GM12872 (cell line): Measurements from ENCODE around the gene SHTN1.

ENCODE experiments used
- TF ChIP-seq, protein P1 (sequence below): IDR thresholded peaks from 3 replicates; pipeline ENCODE4 v1.5.1; 2011; ENCODE audit warnings: low read depth, mild to moderate bottlenecking, low read length, moderate library complexity; ENCODE audit not compliant: insufficient read depth

Gene SHTN1

DNA sequence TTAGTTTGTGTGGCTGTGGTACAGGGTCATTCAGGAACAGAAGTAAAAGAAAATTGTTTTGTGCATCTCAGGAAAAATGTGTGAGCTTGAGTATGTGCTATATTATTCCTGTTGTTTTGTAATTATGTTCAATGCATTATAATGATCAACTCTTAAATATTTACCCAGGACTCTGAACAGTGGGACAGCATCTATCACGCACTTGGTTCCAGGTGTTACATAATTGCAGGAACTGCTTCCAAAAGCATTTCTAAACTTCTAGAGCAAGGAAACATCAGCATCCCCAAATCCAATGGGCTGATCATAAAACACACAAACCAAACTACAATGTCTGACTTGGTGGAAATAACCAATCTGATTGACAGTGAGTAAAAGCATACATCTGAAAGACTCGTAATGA is 129.1 kb downstream of the SHTN1 start:
- TF ChIP-seq, protein P1, sequence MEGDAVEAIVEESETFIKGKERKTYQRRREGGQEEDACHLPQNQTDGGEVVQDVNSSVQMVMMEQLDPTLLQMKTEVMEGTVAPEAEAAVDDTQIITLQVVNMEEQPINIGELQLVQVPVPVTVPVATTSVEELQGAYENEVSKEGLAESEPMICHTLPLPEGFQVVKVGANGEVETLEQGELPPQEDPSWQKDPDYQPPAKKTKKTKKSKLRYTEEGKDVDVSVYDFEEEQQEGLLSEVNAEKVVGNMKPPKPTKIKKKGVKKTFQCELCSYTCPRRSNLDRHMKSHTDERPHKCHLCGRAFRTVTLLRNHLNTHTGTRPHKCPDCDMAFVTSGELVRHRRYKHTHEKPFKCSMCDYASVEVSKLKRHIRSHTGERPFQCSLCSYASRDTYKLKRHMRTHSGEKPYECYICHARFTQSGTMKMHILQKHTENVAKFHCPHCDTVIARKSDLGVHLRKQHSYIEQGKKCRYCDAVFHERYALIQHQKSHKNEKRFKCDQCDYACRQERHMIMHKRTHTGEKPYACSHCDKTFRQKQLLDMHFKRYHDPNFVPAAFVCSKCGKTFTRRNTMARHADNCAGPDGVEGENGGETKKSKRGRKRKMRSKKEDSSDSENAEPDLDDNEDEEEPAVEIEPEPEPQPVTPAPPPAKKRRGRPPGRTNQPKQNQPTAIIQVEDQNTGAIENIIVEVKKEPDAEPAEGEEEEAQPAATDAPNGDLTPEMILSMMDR: no peak

DNA sequence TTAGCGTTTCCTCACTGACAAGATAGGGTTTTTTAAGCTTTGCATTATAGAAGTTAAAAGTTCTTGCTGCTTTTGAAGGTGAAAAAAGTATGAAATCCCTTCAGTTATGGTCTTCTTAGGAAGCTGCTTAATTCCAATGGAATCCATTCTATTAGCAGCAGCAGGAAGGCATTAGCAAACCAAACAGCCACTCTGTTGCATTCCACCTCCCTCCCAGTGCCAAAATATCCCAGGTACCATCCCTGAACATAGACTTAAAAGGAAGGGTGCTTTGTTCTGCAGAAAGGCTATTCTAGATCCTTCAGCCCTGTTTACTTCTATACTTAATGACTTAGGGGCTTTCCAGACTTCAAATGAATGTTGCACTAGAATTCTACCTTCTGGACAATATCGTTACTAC is 131.9 kb downstream of the SHTN1 start:
- TF ChIP-seq, protein P1: no peak

DNA sequence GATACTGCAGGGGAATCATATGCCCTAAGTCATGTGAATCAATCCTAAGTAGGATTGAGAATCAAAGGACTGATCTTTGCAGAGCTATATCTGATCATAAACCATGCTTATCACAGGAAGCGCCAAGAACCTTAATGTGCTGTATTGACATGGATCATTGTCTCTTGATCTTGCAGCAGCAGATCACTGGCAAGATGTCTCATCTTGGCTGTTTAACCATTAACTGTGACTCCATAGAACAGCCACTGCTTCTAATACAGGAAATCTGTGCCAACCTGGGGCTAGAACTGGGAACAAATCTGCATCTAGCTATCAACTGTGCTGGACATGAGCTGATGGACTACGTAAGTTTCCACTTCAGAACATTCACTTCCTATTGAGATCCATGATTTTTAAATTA is 134.0 kb downstream of the SHTN1 start:
- TF ChIP-seq, protein P1: no peak

DNA sequence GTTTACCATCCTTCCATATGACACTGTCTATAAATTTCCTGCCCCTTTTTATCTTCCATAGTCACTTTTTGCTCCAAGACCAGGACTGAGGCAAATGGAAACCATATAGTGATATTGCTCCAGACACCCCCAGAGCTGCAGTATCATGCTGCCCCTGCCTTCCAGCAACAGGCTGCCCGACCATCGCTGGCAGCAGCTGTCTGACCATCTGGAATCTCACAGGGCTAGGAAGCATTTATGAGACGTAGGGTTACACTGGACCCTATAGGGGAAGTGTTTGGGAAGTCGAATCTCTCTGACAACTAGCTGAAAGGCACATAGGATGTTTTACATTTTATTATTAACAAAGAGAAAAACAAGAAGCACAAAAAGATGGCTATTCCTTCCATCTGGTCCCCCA is 136.3 kb downstream of the SHTN1 start:
- TF ChIP-seq, protein P1: no peak

DNA sequence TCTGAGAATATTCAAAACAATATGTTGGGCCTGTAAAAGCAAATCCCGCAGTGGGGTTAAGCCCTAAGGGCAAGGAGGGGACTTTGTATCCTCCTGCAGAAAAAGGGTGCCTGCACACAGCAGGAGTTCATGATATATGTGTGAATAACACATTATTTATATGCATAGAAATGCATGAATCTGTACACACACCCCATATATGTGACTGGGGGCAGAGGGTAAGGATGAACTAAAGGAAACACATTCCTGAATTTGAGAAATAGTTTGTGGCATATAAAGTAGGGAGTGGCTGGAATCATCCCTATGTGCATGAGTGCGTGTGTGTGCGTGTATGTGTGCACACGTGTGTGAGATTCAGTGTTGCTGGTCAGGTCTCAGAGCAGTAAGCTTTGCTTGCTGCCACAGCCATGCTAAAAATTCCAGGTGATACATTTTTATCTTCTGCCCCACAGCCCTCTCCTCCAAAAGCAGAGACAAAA is 136.8 kb downstream of the SHTN1 start:
- TF ChIP-seq, protein P1: no peak

DNA sequence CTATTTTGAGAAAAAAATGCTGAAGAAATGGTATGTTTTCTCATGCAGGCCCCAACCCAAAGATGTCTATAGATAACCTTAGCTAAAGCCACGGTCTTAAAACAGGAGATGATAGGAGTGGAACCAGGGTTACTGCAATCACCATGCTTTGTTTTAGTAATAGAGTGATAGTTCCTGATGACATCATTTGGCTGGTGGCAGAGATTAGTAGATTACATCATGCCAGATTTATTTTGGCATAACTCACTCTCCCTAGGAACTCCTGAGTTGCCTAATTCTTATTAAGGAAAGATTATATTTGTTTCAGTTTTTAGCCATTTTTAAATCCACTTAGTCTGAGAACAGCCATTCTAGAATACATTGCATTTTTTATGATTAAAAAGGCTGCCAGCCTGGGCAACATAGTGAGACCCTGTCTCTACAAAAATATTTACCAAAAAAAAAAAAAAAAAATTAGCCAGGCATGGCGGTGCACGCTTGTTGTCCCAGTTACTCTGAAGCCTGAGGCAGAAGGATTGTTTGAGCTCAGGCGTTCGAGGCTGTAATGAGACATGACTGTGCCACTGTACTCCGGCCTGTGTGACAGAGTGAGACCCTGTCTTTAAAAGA is 137.9 kb downstream of the SHTN1 start:
- TF ChIP-seq, protein P1: no peak

DNA sequence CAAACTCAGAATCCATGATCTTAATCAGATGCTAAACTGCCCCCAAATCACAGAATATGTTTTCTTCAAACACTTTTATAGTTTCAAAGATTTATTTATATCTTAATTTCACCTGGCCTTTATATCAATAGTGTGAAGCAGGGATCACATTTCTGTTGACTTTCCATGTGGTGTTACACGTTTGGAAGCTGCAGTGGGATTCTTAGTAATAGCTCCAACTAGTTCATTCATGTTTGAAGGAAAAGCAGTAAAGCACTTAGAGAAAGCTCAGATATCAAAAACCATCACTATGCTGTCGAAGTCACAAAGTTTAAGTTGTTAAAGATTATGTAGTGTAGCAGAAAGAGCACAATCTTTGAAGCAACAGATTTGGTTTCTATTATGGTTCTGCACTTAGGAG is 138.9 kb downstream of the SHTN1 start:
- TF ChIP-seq, protein P1: no peak
